RPMI7951 (cell line): Measurements from ENCODE around the gene FBXO2. TPM values are rescaled to one million over a fixed set of nuclear protein-coding genes. Genes with fewer than 3 reads are reported as not detected.
"Not testable (repeated sequence)": the region's sequence is repeated elsewhere in the genome, so short reads cannot be mapped to it uniquely, and the experiment has no call there.

ENCODE experiments used
- DNase-seq: peaks from one replicate; pipeline ENCODE4 v3.0.0-alpha.2; 2012; ENCODE audit warnings: low read depth
- total RNA-seq: library from RNA; depleted of rRNA; stranded (reverse); fragments of >200 nt; shearing (Covaris generic); gene quantifications from 2 replicates; pipeline ENCODE4 v1.2.3, GENCODE V29; 2014

FBXO2 gene
- total RNA-seq, 1 experiment from 2014 or later: 0.36 TPM

- DNase-seq: no peak
Observed at GRCh38 chr1:11629184-11630016, 24.8 kb downstream of the FBXO2 start.

- DNase-seq: no peak
Observed at GRCh38 chr1:11628767-11629166, 25.5 kb downstream of the FBXO2 start.

- DNase-seq: no peak
Observed at GRCh38 chr1:11626551-11626950, 27.7 kb downstream of the FBXO2 start.

- no peak for DNase-seq
Observed at GRCh38 chr1:11623702-11624101, 30.5 kb downstream of the FBXO2 start.

GRCh38 chr1:11622398-11622797 is 31.8 kb downstream of the FBXO2 start:
- no peak for DNase-seq

- DNase-seq: no peak
Observed at GRCh38 chr1:11620924-11621323, 33.3 kb downstream of the FBXO2 start.

- DNase-seq: no peak
Observed at GRCh38 chr1:11620405-11620804, 33.8 kb downstream of the FBXO2 start.

- no peak for DNase-seq
Observed at GRCh38 chr1:11617741-11618140, 36.5 kb downstream of the FBXO2 start.

GRCh38 chr1:11617314-11617713 is 36.9 kb downstream of the FBXO2 start:
- DNase-seq: no peak

GRCh38 chr1:11616766-11617165 is 37.5 kb downstream of the FBXO2 start:
- DNase-seq: no peak

- no peak for DNase-seq
Observed at GRCh38 chr1:11615090-11615489, 39.1 kb downstream of the FBXO2 start.

- DNase-seq: no peak
Observed at GRCh38 chr1:11613347-11613746, 40.9 kb downstream of the FBXO2 start.

GRCh38 chr1:11611638-11612327 is 42.4 kb downstream of the FBXO2 start:
- DNase-seq: no peak

- no peak for DNase-seq
Observed at GRCh38 chr1:11610629-11611180, 43.5 kb downstream of the FBXO2 start.

GRCh38 chr1:11609378-11609777 is 44.9 kb downstream of the FBXO2 start:
- not testable (repeated sequence) for DNase-seq

- DNase-seq: not testable (repeated sequence)
Observed at GRCh38 chr1:11608596-11609130, 45.6 kb downstream of the FBXO2 start.

GRCh38 chr1:11606775-11607174 is 47.5 kb downstream of the FBXO2 start:
- DNase-seq: no peak

GRCh38 chr1:11602981-11603380 is 51.2 kb downstream of the FBXO2 start:
- DNase-seq: no peak

GRCh38 chr1:11602424-11602823 is 51.8 kb downstream of the FBXO2 start:
- DNase-seq: no peak

GRCh38 chr1:11600836-11601235 is 53.4 kb downstream of the FBXO2 start:
- DNase-seq: no peak

- no peak for DNase-seq
Observed at GRCh38 chr1:11599891-11600576, 54.2 kb downstream of the FBXO2 start.

GRCh38 chr1:11598461-11598860 is 55.8 kb downstream of the FBXO2 start:
- no peak for DNase-seq
